Stimulated activated CD4-positive, alpha-beta T cell treated with anti-CD3 and anti-CD28 coated beads, Interleukin-15, amount 100 ng/mL, for 48 hours (primary cell): Measurements from ENCODE around the gene ZNF892.

Source experiments
- DNase-seq, 2 donors: peaks; one replicate each; pipeline ENCODE4 v3.0.0-alpha.2; 2020; ENCODE audit warnings: low read depth in 2 of 2

ZNF892 gene

DNA sequence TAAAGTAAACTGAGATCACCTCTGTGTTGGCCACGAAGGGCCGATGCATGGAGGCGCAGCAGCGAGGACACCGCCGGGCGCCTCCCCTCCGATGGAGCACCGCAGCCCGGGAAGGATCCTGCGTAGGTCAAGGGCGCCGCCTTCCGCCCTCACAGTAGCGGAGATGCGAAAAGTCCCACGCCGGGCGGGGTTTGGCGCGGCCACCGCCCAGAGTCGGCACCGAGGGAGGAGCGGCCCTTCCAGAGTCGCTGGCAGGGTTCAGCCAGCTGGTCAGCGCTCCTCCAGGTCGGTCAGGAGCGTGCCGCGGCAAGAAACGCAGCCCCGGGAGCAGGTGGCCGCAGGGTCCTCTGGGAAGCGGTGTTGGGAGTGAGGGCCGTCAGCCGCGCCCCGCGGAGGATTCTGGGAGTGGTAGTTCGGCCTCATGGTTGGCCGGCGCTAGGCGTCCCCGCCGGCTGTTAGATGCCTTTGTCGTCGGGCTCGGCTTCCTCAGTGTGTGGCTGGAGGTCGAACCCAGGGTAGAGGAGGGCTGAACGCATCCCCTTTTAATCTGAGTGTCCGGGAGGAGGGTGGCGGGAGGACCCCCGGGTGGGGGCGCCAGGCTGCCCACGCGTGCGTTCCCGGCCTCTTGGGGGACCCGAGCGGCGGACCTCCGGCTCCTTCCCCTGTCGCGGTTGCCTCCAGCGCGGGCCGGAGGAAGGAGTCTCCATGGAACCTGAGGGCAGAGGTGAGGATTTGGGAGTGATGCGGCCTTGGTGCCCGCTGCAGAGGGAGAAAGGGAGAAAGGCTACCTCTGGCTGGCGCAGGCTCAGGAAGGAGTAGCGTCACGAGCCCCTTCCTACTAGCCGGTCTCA, at the start of gene ZNF892:
Gene ZNF892 (plus strand): TSS at position 411 of the 851 bp plus-strand sequence. CDS start 295 bp downstream, at position 706.
- DNase-seq, result peak; percentile 67 to 79

DNA sequence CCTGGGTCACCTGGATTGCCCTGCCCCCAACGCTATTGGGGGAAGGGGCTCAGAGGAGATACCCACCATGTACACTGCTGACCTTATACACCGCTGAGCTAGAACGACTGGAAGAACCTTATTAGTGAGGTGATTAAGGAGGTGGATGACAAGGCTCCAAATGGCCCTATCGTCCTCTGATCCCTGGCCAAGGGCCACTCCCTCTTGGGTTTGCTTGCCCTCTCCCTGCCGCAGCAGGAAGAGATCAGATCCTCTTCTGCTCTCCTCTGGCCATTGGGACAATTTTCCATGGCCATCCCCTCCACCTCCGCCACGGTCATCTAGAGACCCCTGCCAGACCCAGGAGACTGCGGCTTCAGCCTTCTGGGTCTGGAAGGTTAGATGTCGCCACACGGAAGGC, 48.9 kb upstream of the ZNF892 start:
- DNase-seq, result no peak

DNA sequence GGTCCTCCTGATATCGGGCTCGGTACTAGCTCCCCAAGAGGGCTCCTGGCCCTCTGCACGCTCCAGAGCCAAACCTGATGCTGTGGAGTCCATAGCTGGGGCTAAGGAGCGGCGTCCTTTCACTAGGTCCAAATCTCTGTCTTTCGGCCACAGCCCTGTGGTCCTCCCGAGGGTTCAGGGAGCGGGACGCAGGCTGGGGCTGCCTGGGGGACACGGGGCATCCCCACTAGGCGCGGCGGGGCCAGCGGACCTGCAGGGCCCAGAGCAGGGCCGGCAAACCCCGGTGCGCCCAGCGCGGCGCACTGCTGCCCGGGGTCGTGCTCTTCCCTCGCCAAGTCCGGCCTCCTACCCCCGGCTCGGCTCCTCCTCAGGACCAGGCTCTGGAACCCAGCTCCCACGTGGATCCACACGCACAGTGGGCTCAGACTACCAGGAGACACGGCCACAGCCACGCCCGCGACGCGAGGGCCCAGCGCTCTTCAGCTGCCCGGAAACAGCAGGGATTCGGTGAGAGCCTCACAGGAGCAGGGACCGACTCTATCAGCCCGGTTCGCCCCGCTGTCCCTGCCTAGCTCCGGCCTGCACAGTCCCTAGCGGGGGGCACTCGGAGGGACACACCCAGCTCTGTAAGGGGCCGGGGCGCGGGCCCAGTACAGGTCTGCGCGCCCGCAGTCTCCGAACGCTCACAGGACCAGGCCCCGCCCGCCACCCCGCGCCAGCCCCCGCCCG, 48.3 kb upstream of the ZNF892 start:
- DNase-seq, result no peak

DNA sequence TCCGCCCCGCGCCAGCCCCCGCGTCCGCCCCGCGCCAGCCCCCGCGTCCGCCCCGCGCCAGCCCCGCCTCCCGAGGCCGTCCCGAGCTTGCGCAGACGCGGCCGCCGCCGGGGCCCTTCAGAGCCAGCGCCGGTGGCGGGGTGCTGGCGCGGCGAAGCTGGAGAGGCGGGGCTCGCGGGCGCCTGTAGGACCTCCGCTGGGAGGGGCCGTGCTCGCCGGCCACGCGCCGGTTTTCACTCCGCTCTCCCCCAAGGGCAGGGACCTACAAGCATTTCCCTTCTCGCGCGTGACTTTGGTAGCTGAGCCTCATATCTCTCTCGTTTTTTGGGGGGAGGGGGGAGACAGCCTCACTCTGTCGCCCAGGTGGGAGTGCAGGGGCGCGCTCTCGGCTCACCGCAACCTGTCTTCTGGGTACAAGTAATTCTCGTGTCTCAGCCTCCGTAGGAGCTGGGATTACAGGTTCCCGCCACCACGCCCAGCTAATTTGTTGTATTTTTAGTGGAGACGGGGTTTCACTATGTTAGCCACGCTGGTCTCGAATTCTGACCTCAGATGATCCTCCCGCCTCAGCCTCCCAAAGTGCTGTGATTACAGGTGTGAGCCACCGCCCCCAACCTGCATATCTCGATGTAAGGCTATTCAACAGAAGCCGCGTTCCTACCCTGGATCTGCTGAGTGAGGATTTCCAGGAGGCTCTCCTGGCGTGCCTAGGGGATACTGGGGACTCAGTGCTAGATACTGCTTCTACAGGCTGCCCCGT, 47.5 kb upstream of the ZNF892 start, which contains the start of gene ZNF514:
Gene ZNF514 (minus strand): TSS at position 159 of the 760 bp plus-strand sequence. CDS start 6,595 bp downstream, outside the sequence.
- DNase-seq, result peak; percentile 43 to 59

DNA sequence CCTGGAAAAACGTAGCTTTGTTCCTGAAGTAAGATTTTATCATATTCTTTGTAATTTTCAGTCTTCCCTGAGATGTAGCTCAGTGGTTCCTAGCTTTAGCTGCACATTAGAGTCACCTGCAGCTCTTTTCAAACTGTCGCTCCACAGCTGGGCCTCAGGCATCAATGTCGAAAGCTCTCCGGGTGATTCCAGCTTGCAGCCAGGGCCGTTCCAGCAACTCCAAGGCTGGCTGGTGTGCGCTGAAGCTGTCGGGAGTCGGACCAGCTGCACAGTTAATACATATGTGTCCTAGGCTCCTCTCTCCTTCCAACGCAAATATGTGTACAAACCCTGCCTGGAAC, 42.3 kb upstream of the ZNF892 start:
- no peak for DNase-seq

DNA sequence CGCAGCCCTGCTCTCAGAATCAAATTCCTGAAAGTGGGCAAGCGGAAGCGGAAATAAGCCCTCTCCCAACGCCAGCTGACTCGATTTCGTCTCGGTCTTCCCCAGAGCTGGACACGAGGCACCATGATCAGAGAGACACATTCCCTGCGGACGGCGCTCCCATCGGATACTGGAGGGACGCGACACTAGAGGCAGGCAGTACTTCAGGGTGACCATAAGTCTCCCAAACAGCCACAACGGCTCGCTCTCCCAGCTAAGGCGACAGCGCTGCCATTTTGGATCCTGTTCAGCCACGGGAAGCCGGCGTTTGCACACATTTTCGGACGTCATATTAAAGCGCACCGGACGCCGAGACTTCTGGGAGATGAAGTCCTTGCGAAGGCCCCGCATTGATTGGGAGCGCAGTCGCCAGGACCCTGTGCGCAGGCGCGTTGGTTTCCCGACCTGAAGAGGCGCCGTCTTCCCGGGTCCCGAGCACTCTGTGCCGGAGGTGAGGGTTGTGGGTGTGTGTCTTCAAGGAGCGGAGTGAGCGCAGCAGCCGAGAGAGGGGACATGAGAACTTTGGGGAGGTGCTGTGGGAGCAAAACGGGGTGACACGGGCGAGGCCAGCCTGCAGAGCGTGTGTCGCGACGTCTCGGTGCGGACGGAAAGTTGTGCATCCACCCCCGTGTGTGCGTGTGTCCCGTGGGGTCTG, 41.8 kb upstream of the ZNF892 start, which contains the start of gene ZNF2:
Gene ZNF2 (plus strand): TSS at position 439 of the 694 bp plus-strand sequence. CDS start 10,418 bp downstream, outside the sequence.
- peak; percentile 92 to 96 for DNase-seq

DNA sequence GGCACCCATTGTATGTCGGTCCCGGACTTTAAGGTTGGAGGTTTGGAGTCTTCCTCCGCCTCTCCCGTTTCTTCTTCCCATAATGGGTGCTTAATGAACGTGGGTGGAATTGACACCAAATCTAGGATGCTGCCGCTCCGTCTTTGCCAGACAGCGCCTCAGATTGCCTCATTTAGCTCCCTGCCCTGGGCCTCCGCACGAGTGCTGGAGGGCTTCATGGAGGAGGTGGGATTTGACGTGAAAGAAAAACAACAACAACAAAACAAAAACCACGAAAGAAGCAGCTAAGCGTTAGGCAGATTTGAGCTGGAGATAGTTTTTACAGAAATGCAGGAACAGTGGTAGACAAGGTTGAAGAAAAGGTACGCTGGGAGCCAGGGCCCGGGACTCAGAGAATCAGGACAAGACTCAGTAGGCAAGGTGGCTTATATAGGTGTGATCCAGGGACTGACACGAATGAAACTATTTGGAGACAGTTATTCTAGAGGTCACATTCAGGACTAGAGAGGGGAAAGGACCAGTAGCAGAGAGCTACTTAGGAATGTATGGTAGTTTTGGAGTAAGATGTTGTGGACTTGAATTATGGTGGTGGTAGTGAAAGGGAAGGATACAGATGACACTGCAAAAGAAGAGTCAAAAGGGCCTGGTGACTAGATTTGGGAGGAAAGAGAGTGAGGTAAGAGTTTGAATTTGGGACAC, 41.1 kb upstream of the ZNF892 start:
- no peak for DNase-seq

DNA sequence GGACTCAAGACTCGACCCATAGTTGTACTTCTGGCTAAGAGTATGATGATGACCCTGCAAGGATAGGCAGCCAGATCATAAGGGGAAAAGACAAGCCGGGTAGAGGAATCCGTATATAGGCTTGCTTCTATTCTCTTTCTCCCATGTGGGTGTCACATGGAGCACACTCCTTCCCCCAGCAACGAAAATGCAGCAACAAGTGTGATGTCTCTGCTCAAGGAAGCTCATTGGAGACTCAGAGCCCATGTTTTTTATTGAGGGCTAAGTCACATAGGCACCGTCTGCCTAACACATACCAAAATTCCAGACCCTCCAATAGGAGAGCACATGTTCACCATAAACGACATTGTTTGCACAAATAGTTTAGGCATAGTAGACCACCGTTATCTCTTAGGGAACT, 35.4 kb upstream of the ZNF892 start:
- no peak for DNase-seq

DNA sequence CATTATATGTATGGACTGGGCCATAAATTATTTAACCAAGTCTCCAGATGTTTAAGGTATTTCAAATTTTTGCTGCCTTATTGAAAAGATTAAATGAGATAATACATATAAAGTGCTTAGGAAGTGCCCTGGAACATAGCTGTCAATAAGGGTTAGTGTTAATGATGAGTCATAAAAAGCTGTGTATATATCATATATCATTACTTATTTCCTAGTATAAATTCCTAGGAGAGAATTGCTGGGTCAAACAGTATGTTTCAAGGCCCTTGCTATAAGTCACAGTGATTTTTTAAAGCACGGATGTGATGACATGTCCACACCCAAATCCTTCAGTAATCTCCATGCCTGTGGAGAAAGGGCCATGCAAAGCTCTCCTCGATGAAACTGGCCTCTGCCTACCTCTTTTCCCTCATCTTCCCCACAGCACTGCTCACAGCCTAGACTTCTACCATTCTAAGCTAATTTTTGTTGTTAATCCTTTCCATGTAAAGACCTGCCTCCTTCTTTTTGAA, 33.2 kb upstream of the ZNF892 start:
- no peak for DNase-seq

DNA sequence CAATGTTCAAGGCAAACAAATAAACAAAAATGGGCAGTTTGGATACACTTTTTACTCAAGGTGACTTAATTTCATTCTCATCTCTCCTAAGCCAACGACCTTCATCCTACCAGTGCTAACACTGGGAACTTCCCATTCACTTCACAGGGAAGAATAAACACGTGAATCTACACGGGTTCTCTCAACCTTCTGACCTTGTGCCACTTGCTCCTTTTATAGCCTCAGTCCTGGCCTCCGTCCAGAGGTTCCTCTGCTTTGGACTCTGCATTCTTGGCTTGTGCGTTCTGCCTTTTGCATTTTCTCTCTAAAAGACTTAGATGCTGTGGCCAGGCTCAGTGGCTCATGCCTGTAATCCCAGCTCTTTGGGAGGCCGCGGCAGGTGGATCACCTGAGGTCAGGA, 27.9 kb upstream of the ZNF892 start:
- DNase-seq, result no peak

DNA sequence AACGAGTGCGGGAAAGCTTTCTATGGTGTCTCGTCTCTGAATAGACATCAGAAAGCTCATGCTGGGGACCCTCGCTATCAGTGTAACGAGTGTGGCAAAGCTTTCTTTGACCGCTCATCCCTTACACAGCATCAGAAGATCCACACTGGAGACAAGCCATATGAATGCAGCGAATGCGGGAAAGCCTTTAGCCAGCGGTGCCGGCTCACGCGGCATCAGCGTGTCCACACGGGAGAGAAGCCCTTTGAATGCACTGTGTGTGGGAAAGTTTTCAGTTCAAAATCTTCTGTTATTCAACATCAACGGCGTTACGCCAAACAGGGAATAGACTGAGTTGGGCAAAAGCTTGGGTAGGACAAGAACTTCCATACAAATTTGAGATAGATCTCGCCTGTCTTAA, 25.5 kb upstream of the ZNF892 start:
- no peak for DNase-seq

DNA sequence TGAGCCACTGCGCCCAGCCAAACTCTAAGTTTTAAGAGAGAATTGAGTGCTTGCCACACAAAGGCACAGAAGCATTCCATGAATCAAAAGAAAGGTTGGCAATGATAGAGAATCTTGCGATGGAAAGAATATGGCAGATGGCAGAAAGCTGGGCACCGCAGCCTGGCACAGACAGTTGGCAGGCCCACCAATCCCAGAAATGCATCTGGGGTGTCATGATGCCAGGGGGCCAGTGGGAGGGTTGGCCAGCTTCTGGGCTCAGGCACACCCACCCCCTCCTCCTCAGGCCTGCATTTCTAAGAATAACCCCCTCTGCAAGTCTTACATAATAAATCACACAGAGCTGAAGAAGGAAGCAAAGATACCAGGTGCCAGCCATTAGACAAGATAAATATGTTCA, 22.1 kb upstream of the ZNF892 start:
- no peak for DNase-seq

DNA sequence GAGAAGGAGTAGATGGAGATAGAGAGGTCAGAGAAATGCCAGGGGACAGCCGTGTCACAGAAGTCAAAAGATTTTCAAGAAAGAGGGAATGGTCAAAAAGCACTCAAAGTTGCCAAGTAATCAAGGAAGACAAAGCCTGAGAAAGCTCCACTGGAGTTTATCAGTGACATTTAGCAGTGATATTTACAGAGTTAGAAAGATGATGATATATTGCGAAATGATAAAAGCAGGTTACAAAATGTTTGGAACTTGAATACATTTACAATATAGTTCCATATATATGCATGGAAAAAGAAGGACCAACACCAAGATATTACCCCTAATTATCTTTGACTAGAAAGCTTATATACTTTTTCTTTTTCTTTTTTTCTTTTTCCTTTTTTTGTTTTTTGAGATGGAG, 21.3 kb upstream of the ZNF892 start:
- DNase-seq, result no peak

DNA sequence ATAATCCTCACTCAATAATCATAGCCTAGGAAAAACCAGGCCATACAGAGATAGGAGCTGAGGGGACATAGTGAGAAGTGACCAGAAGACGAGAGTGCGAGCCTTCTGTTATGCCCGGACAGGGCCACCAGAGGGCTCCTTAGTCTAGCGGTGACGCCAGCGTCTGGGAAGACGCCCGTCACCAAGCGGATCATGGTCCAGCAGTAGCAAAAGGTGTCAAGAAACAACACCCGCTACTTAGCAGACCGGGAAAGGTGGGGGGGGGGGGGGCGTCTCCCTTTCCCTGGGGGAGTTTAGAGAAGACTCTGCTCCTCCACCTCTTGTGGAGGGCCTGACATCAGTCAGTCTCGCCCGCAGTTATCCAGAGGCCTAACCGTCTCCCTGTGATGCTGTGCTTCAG, 14.4 kb upstream of the ZNF892 start:
- peak; percentile 7 to 40 for DNase-seq

DNA sequence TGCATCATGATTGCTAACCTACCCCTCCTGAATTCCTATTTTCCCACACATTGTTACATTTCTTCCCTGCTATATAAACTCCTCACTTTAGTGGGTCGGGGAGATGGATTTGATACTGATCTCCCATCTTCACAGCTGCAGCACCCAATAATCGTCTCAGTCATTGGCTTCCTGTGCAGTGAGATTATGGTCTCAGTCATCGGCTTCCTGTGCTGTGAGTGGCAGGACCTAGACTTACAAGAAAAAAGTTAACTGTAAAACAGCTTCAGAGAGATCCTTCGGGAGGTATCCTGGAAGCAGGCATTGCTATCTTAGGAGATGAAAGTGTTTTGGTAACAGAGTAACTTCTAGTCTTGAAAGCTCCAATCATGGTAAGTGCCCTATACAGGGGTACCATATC, 3.4 kb upstream of the ZNF892 start:
- no peak for DNase-seq

DNA sequence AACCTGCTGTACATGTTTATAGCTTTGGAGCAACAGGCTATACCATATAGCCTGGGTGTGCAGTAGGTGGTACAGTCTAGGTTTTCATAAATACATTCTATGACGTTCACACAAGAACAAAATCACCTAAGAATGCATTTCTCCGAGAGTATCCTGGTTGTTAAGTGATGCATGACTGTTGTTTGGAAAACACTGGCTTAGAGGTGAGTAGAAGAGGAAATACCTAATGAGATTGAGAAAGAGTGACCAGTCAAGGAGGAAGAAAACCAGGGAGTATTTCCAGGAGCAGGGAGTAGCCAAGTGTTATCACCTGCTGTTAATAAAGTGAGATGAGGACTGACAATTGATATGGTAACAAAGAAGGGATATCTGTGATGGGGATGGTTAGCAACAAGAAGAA, 2.9 kb upstream of the ZNF892 start:
- no peak for DNase-seq

DNA sequence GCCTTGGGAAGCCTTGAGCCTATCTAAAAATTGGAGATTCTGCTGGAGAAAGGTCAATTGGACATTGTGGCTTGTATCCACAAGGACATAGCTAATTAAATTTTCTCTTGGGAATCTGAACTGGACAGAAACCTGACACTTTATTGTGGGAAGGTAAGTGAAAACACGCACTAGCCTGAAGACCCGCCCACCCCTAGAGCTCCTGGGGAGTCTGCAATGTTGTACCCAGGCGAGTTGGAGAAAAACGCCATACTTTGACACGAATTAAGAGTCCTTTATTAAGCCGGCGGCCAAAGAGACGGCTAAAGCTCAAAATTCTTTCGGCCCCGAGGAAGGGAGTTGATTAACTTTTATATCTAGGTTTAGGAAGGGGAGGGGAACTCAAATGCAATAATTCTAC, 1.2 kb upstream of the ZNF892 start:
- DNase-seq, result no peak

DNA sequence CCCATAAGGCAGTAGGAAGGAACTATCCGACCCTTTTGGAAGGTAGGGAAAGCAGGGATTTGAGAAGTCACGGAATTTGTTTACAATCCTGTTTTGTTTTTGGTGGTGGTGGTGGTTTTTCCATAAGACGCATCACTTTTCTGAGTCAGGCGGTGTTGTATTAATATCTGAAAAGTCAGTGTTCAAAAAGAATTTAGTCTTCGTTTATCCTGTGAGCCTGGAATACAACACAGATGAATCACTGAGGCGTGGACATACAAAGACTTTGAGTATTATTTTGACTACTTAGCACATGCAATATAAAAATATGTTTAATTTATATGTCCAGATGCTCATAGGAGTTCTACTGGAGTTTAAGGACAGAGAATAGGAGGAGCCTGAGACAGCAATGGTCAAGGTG, 785 bp downstream of the ZNF892 start:
- no peak for DNase-seq

DNA sequence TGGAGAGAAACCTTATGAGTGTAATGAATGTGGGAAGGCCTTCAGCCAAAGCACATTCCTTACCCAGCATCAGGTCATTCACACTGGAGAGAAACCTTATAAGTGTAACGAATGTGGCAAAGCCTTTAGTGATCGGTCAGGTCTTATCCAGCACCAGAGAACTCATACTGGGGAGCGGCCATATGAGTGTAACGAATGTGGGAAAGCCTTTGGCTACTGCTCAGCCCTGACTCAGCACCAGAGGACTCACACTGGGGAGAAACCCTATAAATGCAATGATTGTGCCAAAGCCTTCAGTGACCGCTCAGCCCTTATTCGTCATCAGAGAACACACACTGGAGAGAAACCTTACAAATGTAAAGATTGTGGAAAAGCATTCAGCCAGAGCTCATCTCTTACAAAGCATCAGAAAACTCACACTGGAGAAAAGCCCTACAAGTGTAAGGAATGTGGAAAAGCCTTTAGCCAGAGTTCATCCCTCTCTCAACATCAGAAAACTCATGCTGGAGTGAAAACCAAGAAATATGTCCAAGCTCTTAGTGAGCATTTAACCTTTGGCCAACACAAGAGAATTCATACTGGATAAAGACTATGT, 7.8 kb downstream of the ZNF892 start:
- no peak for DNase-seq

DNA sequence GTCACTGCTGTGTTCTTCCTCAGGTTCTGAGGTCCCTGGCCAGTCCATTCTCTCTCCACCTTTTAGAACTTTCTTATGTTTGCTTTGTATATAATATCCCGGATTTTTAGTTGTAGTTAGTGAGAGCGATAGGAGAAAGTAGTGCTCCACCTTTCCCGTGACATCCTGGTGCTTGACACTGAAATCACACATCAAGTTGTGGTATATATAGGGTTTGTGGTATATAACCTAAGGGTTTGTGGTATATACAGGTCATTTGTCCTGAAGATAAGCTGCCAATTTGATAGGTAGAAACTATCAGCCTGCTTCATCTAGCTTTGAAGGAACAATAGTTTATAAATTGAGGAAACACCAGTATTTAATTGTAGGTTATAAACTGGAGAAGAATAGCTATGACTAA, 13.1 kb downstream of the ZNF892 start:
- no peak for DNase-seq
